ENCODE results near the gene CHMP3. TPM values are rescaled to one million over a fixed set of nuclear protein-coding genes. Genes with fewer than 3 reads are reported as not detected.

Gene CHMP3
- total and polyA plus RNA-seq, 2 of the 8 experiments (the other 6 are each of a cell fraction or from before 2014, with no cell fraction given): 11.7 to 21.9 TPM

GRCh38 chr2:86510436-86510933 lies 52.8 kb downstream of the CHMP3 start:
- Histone ChIP-seq H4K20me1 (replicated peaks in 1 of 2; ENCODE audit: control insufficient read depth in 1 of 2, insufficient read depth in 2 of 2, low read length in 2 of 2) (no peaks in the 10 kb centered on the region), H3K27ac (ENCODE audit: low read depth, low read length) (no peak overlapping the region), H2BK20ac (ENCODE audit: low read length) (no peak overlapping the region), H3K23me2 (ENCODE audit: low read depth, low read length) (no peaks in the 10 kb centered on the region), H3K79me2 (ENCODE audit: control insufficient read depth in 1 of 2, insufficient read depth in 2 of 2, low read length in 2 of 2) (no peaks in the 10 kb centered on the region), H2BK15ac (ENCODE audit: low read length) (no peak overlapping the region), H3K9ac (replicated peaks in 1 of 4; ENCODE audit: extremely low read depth in 1 of 4, low read depth in 3 of 4, low read length in 3 of 4) (no peak overlapping the region), H3K23ac (ENCODE audit: insufficient read length) (no peak overlapping the region), H3K9me3 (ENCODE audit: insufficient read depth in 2 of 2, low read depth in 1 of 2, low read length in 1 of 2) (no peaks in the 10 kb centered on the region), H2BK120ac (replicated peaks; ENCODE audit: low read depth, low read length) (no peak overlapping the region), H3K4me2 (ENCODE audit: insufficient read depth in 1 of 2, low read depth in 2 of 2, low read length in 2 of 2) (no peak overlapping the region), H4K91ac (replicated peaks; ENCODE audit: insufficient read length, low read length) (no peak overlapping the region), H3K14ac (ENCODE audit: insufficient read length) (no peak overlapping the region), H4K5ac (ENCODE audit: insufficient read length, low read depth, low read length) (no peak overlapping the region), H3K4me1 (replicated peaks in 1 of 4; ENCODE audit: control insufficient read depth in 3 of 4, insufficient read depth in 4 of 4, low read length in 3 of 4) (no peaks in the 10 kb centered on the region), H2BK5ac (ENCODE audit: low read depth, low read length) (no peak overlapping the region), H3K18ac (ENCODE audit: extremely low read depth, low read length) (no peak overlapping the region), H3K27me3 (replicated peaks in 1 of 4; ENCODE audit: control insufficient read depth in 3 of 4, extremely low read depth in 1 of 4, insufficient read depth in 3 of 4, low read length in 3 of 4) (no peaks in the 10 kb centered on the region), H2AK5ac (ENCODE audit: low read depth, low read length) (no peak overlapping the region), H3K4me3 (ENCODE audit: extremely low read depth in 1 of 4, insufficient read depth in 2 of 4, low read depth in 3 of 4, low read length in 4 of 4) (no peak overlapping the region), H4K8ac (ENCODE audit: extremely low read depth, insufficient read depth, low read length) (no peak overlapping the region), H3K79me1 (ENCODE audit: low read depth, low read length) (no peaks in the 10 kb centered on the region), H3K4ac (replicated peaks; ENCODE audit: insufficient read length, low read depth, low read length) (no peak overlapping the region), H3K36me3 (ENCODE audit: control insufficient read depth in 2 of 4, insufficient read depth in 4 of 4, low read length in 3 of 4) (peaks cover 0 to 9% (median 2%) of the 10 kb centered on the region in 4 experiments; a peak in 2 of 8 replicates), H3K56ac (replicated peaks; ENCODE audit: insufficient read length, low read depth, low read length) (no peak overlapping the region), H2BK12ac (ENCODE audit: low read depth, low read length) (no peak overlapping the region), H2AFZ (ENCODE audit: low read length) (no peak overlapping the region)
- ChIA-PET CTCF (ENCODE audit: partially characterized antibody) (no interaction called here), POLR2A (ENCODE audit: partially characterized antibody) (no interaction called here)
- DNase-seq (ENCODE audit: low read depth in 1 of 2, low spot score in 2 of 2) (no peak), FAIRE-seq (no peak)
- 89% methylated on average over 4 of the region's 4 CpGs; no CpG with 5 or more reads in 1 of the 2 experiments for WGBS, 2 experiments (ENCODE audit: extremely low coverage in 1 of 2, insufficient coverage in 1 of 2, insufficient read length in 1 of 2, insufficient replicate concordance in 2 of 2, low coverage in 1 of 2, low lambda C conversion rate in 2 of 2, missing lambda C conversion rate in 1 of 2)
- no peak for TF ChIP-seq EGR1 (IDR thresholded peaks at IDR 0.05; ENCODE audit: borderline replicate concordance, low read depth, low read length)
- no peak for TF ChIP-seq KDM1A (IDR thresholded peaks at IDR 0.05; ENCODE audit: borderline replicate concordance, low read length)
- no peak for TF ChIP-seq ATF3 (IDR thresholded peaks at IDR 0.05; ENCODE audit: insufficient read depth, low read depth, low read length)
- no peak for TF ChIP-seq CTCF (IDR thresholded peaks at IDR 0.05; ENCODE audit: control extremely low read depth in 1 of 3, insufficient read depth in 1 of 3, low read depth in 1 of 3, low read length in 3 of 3)
- no peak for TF ChIP-seq GTF2F1 (IDR thresholded peaks at IDR 0.05; ENCODE audit: borderline replicate concordance, low read depth, low read length)
- no peak for TF ChIP-seq TAF1 (IDR thresholded peaks at IDR 0.05; ENCODE audit: low read depth, low read length)
- no peak for TF ChIP-seq SUZ12 (IDR thresholded peaks at IDR 0.05; ENCODE audit: low read length)
- no peak for TF ChIP-seq CHD1 (IDR thresholded peaks at IDR 0.05; ENCODE audit: low read depth, low read length)
- TF ChIP-seq ZNF274 (IDR thresholded peaks at IDR 0.05; ENCODE audit: borderline replicate concordance, extremely low read depth, low read length): no peak
- TF ChIP-seq FOSL1 (IDR thresholded peaks at IDR 0.05; ENCODE audit: insufficient read depth, low read depth, low read length): no peak
- TF ChIP-seq NRF1 (IDR thresholded peaks at IDR 0.05; ENCODE audit: low read depth, low read length): no peak

All from H1 (cell line).